SU-DHL-6 (cell line): ENCODE data around the gene SCN8A.

ENCODE experiments used
- H2AFZ ChIP-seq: fragments of 200-600 bp; sonication (generic); 2 replicates; pipeline ENCODE4 v1.6.1; 2014; ENCODE audit warnings: low read depth, mild to moderate bottlenecking, moderate library complexity, mixed read lengths, antibody characterized with exemption, low read length; ENCODE audit not compliant: severe bottlenecking
- H3F3A ChIP-seq: fragments of 200-600 bp; shearing (Covaris generic); 2 replicates; pipeline ENCODE4 v1.6.0; 2016; ENCODE audit warnings: antibody characterized with exemption, mild to moderate bottlenecking; ENCODE audit not compliant: insufficient read depth
- H3K27ac ChIP-seq: fragments of 200-600 bp; sonication (generic); 2 replicates; pipeline ENCODE4 v1.5.1; 2016; ENCODE audit warnings: low read depth, mild to moderate bottlenecking, low read length, moderate library complexity, mixed read lengths
- H3K27me3 ChIP-seq: fragments of 200-600 bp; sonication (generic), shearing (Covaris generic); 2 replicates; pipeline ENCODE4 v1.6.0; 2014; ENCODE audit warnings: mild to moderate bottlenecking, low read length
- H3K36me3 ChIP-seq: fragments of 200-600 bp; sonication (generic); 2 replicates; pipeline ENCODE4 v1.6.1; 2014; ENCODE audit warnings: mild to moderate bottlenecking, low read length, mixed read lengths
- H3K4me2 ChIP-seq: fragments of 300-600, 200-600 bp; shearing (Covaris generic), sonication (generic); 2 replicates; pipeline ENCODE4 v1.6.0; 2014; ENCODE audit warnings: low read length, low read depth, mild to moderate bottlenecking; ENCODE audit not compliant: poor library complexity, severe bottlenecking
- H3K4me3 ChIP-seq: fragments of 200-600 bp; sonication (generic); 2 replicates; pipeline ENCODE4 v1.5.1; 2014; ENCODE audit warnings: antibody characterized with exemption, low read length, mild to moderate bottlenecking, mixed read lengths; ENCODE audit not compliant: insufficient read depth, poor library complexity, severe bottlenecking
- H3K79me2 ChIP-seq: fragments of 200-600 bp; sonication (generic); 2 replicates; pipeline ENCODE4 v1.6.1; 2014; ENCODE audit warnings: mild to moderate bottlenecking, low read length, moderate library complexity; ENCODE audit not compliant: insufficient read depth
- H3K9ac ChIP-seq: fragments of 200-600 bp; sonication (generic); 2 replicates; pipeline ENCODE4 v1.7.0; 2014; ENCODE audit warnings: mild to moderate bottlenecking, low read length
- H3K9me2 ChIP-seq: fragments of 200-600 bp; sonication (generic); replicated peaks from 2 replicates; pipeline ENCODE4 v1.6.1; 2014; ENCODE audit warnings: low read length; ENCODE audit not compliant: insufficient read depth
- H3K9me3 ChIP-seq: fragments of 200-600 bp; sonication (generic); 2 replicates; pipeline ENCODE4 v1.6.1; 2014; ENCODE audit warnings: low read length, mixed read lengths; ENCODE audit not compliant: insufficient read depth
- H4K20me1 ChIP-seq: fragments of 200-600 bp; sonication (generic); 2 replicates; pipeline ENCODE4 v1.6.1; 2014; ENCODE audit warnings: low read depth, mild to moderate bottlenecking, antibody characterized with exemption, low read length, moderate library complexity, mixed read lengths
- EZH2phosphoT487 ChIP-seq: fragments of 200-600 bp; sonication (generic), shearing (Covaris generic); conservative IDR thresholded peaks from 2 replicates; pipeline ENCODE4 v1.6.1; 2018; ENCODE audit warnings: mild to moderate bottlenecking, antibody characterized with exemption, low read length, moderate library complexity, mixed read lengths
- TF ChIP-seq, protein P1 (sequence below): fragments of 200-600 bp; sonication (generic); IDR thresholded peaks from one replicate; pipeline ENCODE4 v1.5.1; 2017; ENCODE audit warnings: antibody characterized with exemption, mild to moderate bottlenecking, low read length, moderate library complexity; ENCODE audit not compliant: insufficient read depth, poor library complexity, severe bottlenecking

Gene SCN8A

DNA sequence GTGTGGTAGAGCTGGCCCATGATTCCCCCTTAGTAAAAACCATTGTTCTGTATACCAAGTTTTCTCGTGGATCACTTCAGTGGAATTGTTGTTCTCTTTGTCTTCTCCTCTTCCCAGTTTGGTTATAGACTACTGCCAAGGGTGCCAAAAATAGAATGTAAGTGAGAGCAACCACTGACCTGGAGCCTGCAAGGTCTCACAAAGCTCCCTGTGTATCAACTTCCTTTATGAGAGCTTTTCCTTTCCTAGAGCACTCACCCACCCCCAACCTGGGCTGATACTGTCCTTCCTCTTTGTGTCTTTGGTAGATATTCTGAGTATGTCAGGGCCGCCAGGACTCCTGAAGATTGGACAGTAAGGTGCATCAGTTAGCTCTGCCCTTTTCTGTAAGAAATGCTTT, 101.0 kb downstream of the SCN8A start:
- no peaks in the 10 kb centered on the region for H3K9me2 ChIP-seq
- no peaks in the 10 kb centered on the region for H3K27me3 ChIP-seq
- H2AFZ ChIP-seq, result no peak overlapping the region
- no peaks in the 10 kb centered on the region for H3F3A ChIP-seq
- TF ChIP-seq EZH2phosphoT487, result no peak
- TF ChIP-seq, protein P1, sequence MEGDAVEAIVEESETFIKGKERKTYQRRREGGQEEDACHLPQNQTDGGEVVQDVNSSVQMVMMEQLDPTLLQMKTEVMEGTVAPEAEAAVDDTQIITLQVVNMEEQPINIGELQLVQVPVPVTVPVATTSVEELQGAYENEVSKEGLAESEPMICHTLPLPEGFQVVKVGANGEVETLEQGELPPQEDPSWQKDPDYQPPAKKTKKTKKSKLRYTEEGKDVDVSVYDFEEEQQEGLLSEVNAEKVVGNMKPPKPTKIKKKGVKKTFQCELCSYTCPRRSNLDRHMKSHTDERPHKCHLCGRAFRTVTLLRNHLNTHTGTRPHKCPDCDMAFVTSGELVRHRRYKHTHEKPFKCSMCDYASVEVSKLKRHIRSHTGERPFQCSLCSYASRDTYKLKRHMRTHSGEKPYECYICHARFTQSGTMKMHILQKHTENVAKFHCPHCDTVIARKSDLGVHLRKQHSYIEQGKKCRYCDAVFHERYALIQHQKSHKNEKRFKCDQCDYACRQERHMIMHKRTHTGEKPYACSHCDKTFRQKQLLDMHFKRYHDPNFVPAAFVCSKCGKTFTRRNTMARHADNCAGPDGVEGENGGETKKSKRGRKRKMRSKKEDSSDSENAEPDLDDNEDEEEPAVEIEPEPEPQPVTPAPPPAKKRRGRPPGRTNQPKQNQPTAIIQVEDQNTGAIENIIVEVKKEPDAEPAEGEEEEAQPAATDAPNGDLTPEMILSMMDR, result no peak
- no peak overlapping the region for H3K27ac ChIP-seq
- no peaks in the 10 kb centered on the region for H3K79me2 ChIP-seq
- H4K20me1 ChIP-seq, result no peaks in the 10 kb centered on the region
- H3K9me3 ChIP-seq, result no peaks in the 10 kb centered on the region
- no peaks in the 10 kb centered on the region for H3K36me3 ChIP-seq
- no peak overlapping the region for H3K9ac ChIP-seq
- H3K4me2 ChIP-seq, result no peak overlapping the region
- no peak overlapping the region for H3K4me3 ChIP-seq

GRCh38 chr12:51693569-51693968, 102.5 kb downstream of the SCN8A start:
- no peak overlapping the region for H2AFZ ChIP-seq
- no peak overlapping the region for H3K9ac ChIP-seq
- no peak overlapping the region for H3K4me3 ChIP-seq
- no peak for TF ChIP-seq EZH2phosphoT487
- TF ChIP-seq, protein P1, result no peak
- no peaks in the 10 kb centered on the region for H3K36me3 ChIP-seq
- no peaks in the 10 kb centered on the region for H3K9me2 ChIP-seq
- H3K27ac ChIP-seq, result no peak overlapping the region
- no peaks in the 10 kb centered on the region for H3K27me3 ChIP-seq
- no peaks in the 10 kb centered on the region for H3K9me3 ChIP-seq
- no peaks in the 10 kb centered on the region for H3F3A ChIP-seq
- H3K4me2 ChIP-seq, result no peak overlapping the region
- H3K79me2 ChIP-seq, result no peaks in the 10 kb centered on the region
- no peaks in the 10 kb centered on the region for H4K20me1 ChIP-seq

DNA sequence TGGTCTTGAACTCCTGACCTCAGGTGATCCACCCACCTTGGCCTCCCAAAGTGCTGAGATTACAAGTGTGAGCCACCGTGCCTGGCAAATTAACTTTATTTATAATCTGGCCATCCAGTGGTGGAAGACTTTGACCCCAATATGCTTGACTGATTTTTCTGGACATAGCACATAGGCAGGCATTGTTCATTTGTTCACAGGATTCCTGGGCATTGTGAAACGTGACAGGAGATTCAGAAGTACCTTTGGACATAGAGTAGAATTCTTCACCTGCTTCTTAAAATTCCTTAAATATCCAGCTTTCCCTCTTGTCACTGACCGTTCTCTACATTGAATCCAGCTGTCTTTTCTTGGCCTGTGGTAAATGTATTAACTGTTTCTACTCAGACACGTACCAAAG, 103.1 kb downstream of the SCN8A start:
- Histone ChIP-seq H4K20me1 (no peaks in the 10 kb centered on the region), H3K9me3 (no peaks in the 10 kb centered on the region), H3K4me2 (no peak overlapping the region), H2AFZ (no peak overlapping the region), H3K4me3 (no peak overlapping the region), H3F3A (no peaks in the 10 kb centered on the region), H3K27me3 (no peaks in the 10 kb centered on the region), H3K36me3 (no peaks in the 10 kb centered on the region), H3K27ac (no peak overlapping the region), H3K79me2 (no peaks in the 10 kb centered on the region), H3K9me2 (no peaks in the 10 kb centered on the region), H3K9ac (no peak overlapping the region)
- TF ChIP-seq, protein P1, result no peak
- TF ChIP-seq EZH2phosphoT487, result no peak
